Heart left ventricle (tissue), 13 donors: ENCODE results near the gene DRD2.

Experiments
- CTCF ChIP-seq, 12 donors: fragments of 200-600 bp; sonication (generic) in 4 of 12; IDR thresholded peaks; one replicate each; pipeline versions ENCODE4 v1.5.0 to v1.8.0; 2018 to 2022; ENCODE audit warnings: antibody characterized with exemption in 12 of 12, mild to moderate bottlenecking in 5 of 12
- POLR2A ChIP-seq, 2 donors: fragments of 450-650 bp; IDR thresholded peaks; one replicate each; pipeline ENCODE4 v1.6.1; 2017; ENCODE audit warnings: antibody characterized with exemption in 2 of 2, mild to moderate bottlenecking in 2 of 2, moderate library complexity in 2 of 2
- donor health status: ischemic (EF 13 %, LVEDD 7.1; RV severe dilation, severe dysfunction).
- donor health status: DM: no; HTN: yes; CAD: no.
- donor health status: DM: no; HTN: no; CAD: no.
- donor health status: ischemic (EF 25% LVEDD 6.9; RV normal size, moderate dysfunction).
- donor health status: ischemic (EF 25% LVEDD 5.7; RV mildly dilated, moderate dysfunction).
- donor health status: ischemic (EF 35%, LVEDD 5.7; RV mildly dilated, moderate dysfunction).
- donor health status: nonischemic (EF 11% LVEDD 7.7; RV severe dilation, severe dysfunction).
- donor health status: DM: yes; HTN: yes; CAD: no.
- donor health status: PGD.
- donor health status: ischemic (EF 29% LVEDD 5.4; RV normal size, mild dysfunction).
- donor health status: nonischemic (EF 23%, LVEDD 6.1; RV moderate dilation, normal function).

GRCh38 chr11:113446112-113446511 lies 29.1 kb downstream of the DRD2 start:
- no peak for TF ChIP-seq CTCF (IDR thresholded peaks at IDR 0.05)
- TF ChIP-seq POLR2A (IDR thresholded peaks at IDR 0.05) = no peak
